Measurements from ENCODE around the gene CYFIP1. TPM values are rescaled to one million over a fixed set of nuclear protein-coding genes. Genes with fewer than 3 reads are reported as not detected.

Gene CYFIP1
- total and polyA plus RNA-seq, 4 donors = 27.0 to 136 (median 86.7) TPM

DNA sequence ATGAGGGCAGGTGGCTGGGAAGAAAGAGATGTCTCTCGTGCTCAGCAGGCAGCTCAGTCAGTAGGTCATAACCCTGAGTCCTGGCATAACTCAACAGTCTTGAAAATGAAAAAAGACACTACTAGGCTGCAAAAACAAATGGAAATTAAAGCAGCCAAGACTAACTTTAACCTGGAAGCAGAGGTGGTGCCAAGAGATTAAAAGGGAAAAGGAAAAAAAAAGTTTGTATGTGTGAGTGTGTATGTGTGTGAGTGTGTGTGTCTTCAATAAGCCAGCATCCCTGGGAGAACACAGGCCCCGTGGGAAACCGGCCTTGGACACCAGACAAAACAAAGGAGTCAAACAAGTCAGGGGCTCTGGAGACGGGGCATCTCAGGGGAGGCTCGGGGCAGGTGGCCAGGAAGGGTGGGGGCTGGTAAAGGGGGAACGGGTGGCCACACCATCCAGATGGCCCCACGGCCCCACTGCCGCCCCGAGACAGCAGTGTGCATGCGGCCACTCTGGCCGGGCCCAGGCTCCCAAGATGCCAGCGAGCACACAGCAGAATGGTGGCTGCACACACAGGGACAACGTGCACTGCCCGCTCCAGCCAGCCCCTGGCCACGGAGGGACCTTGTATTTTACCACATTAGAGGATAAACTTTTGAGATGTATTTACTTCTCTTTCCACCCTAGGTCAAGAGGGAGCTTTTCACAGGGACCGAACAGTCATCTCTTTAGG is 23.8 kb downstream of the CYFIP1 start:
- TF ChIP-seq, protein P1, sequence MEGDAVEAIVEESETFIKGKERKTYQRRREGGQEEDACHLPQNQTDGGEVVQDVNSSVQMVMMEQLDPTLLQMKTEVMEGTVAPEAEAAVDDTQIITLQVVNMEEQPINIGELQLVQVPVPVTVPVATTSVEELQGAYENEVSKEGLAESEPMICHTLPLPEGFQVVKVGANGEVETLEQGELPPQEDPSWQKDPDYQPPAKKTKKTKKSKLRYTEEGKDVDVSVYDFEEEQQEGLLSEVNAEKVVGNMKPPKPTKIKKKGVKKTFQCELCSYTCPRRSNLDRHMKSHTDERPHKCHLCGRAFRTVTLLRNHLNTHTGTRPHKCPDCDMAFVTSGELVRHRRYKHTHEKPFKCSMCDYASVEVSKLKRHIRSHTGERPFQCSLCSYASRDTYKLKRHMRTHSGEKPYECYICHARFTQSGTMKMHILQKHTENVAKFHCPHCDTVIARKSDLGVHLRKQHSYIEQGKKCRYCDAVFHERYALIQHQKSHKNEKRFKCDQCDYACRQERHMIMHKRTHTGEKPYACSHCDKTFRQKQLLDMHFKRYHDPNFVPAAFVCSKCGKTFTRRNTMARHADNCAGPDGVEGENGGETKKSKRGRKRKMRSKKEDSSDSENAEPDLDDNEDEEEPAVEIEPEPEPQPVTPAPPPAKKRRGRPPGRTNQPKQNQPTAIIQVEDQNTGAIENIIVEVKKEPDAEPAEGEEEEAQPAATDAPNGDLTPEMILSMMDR (IDR thresholded peaks at IDR 0.05; ENCODE audit: control extremely low read depth, extremely low read depth) = no peak
- H3K4me1 ChIP-seq (ENCODE audit: control insufficient read depth in 5 of 5, insufficient read depth in 5 of 5, low read length in 5 of 5) = peaks cover 4 to 46% (median 12%) of the 10 kb centered on the region in 5 donors
- H3K9me3 ChIP-seq (ENCODE audit: control insufficient read depth in 4 of 4, insufficient read depth in 3 of 4, low read length in 3 of 4) = no peaks in the 10 kb centered on the region
- no peak for DNase-seq
- no peak overlapping the region for H3K9ac ChIP-seq (ENCODE audit: insufficient read depth in 1 of 2, low read length in 2 of 2)
- no peak for ATAC-seq (ENCODE audit: insufficient read depth, low FRiP score)
- H3K27me3 ChIP-seq (ENCODE audit: control insufficient read depth in 3 of 3, insufficient read depth in 3 of 3, low read length in 2 of 3) = no peaks in the 10 kb centered on the region
- H3K27ac ChIP-seq (ENCODE audit: low read depth in 1 of 2, low read length in 1 of 2) = peak overlapping the region in 1 of 2 donors; percentile 41
- no peak overlapping the region for H3K4me3 ChIP-seq
- 54 to 70% methylated on average over 16 of the region's 16 CpGs for WGBS, 2 donors
- H3K36me3 ChIP-seq (ENCODE audit: control insufficient read depth in 4 of 4, insufficient read depth in 4 of 4, low read length in 4 of 4) = peaks cover 0 to 4% (median 2%) of the 10 kb centered on the region in 4 donors

- no peak overlapping the region for H3K9ac ChIP-seq (ENCODE audit: insufficient read depth in 1 of 2, low read length in 2 of 2)
- H3K4me1 ChIP-seq (ENCODE audit: control insufficient read depth in 5 of 5, insufficient read depth in 5 of 5, low read length in 5 of 5) = peaks cover 0 to 47% (median 11%) of the 10 kb centered on the region in 5 donors
- H3K9me3 ChIP-seq (ENCODE audit: control insufficient read depth in 4 of 4, insufficient read depth in 3 of 4, low read length in 3 of 4) = no peaks in the 10 kb centered on the region
- H3K27me3 ChIP-seq (ENCODE audit: control insufficient read depth in 3 of 3, insufficient read depth in 3 of 3, low read length in 2 of 3) = no peaks in the 10 kb centered on the region
- peaks cover 0 to 4% (median 2%) of the 10 kb centered on the region in 4 donors for H3K36me3 ChIP-seq (ENCODE audit: control insufficient read depth in 4 of 4, insufficient read depth in 4 of 4, low read length in 4 of 4)
- ATAC-seq (ENCODE audit: insufficient read depth, low FRiP score) = no peak
- H3K27ac ChIP-seq (ENCODE audit: low read depth in 1 of 2, low read length in 1 of 2) = peak overlapping the region in 1 of 2 donors; percentile 5
- TF ChIP-seq, protein P1 (IDR thresholded peaks at IDR 0.05; ENCODE audit: control extremely low read depth, extremely low read depth) = no peak
- 71 to 78% methylated on average over 6 of the region's 6 CpGs for WGBS, 2 donors
- DNase-seq = no peak
- H3K4me3 ChIP-seq = no peak overlapping the region
Measured at GRCh38 chr15:22955544-22956119, 24.5 kb downstream of the CYFIP1 start.

- Histone ChIP-seq H3K9me3 (ENCODE audit: control insufficient read depth in 4 of 4, insufficient read depth in 3 of 4, low read length in 3 of 4) (no peaks in the 10 kb centered on the region), H3K4me1 (ENCODE audit: control insufficient read depth in 5 of 5, insufficient read depth in 5 of 5, low read length in 5 of 5) (peaks cover 0 to 45% (median 11%) of the 10 kb centered on the region in 5 donors), H3K4me3 (no peak overlapping the region), H3K9ac (ENCODE audit: insufficient read depth in 1 of 2, low read length in 2 of 2) (no peak overlapping the region), H3K27me3 (ENCODE audit: control insufficient read depth in 3 of 3, insufficient read depth in 3 of 3, low read length in 2 of 3) (no peaks in the 10 kb centered on the region), H3K36me3 (ENCODE audit: control insufficient read depth in 4 of 4, insufficient read depth in 4 of 4, low read length in 4 of 4) (peaks cover 0 to 3% (median 0%) of the 10 kb centered on the region in 4 donors), H3K27ac (ENCODE audit: low read depth in 1 of 2, low read length in 1 of 2) (peak overlapping the region in 1 of 2 donors; percentile 5)
- TF ChIP-seq, protein P1 (IDR thresholded peaks at IDR 0.05; ENCODE audit: control extremely low read depth, extremely low read depth) = no peak
- no peak for DNase-seq
- ATAC-seq (ENCODE audit: insufficient read depth, low FRiP score) = no peak
- 87 to 92% methylated on average over 14 of the region's 14 CpGs for WGBS, 2 donors
Measured at GRCh38 chr15:22954798-22955543, 25.2 kb downstream of the CYFIP1 start.
